HepG2 (cell line): Measurements from ENCODE around the gene MTO1. TPM values are rescaled to one million over a fixed set of nuclear protein-coding genes. Genes with fewer than 3 reads are reported as not detected.

Experiments used
- ELF4 ChIP-seq: sonication (generic); formaldehyde crosslinking; IDR thresholded peaks from 2 replicates; pipeline ENCODE4 v1.5.0; 2020; ENCODE audit warnings: missing genetic modification reagents, mild to moderate bottlenecking, moderate library complexity, borderline replicate concordance
- FOXK1 ChIP-seq: sonication (generic); formaldehyde crosslinking; IDR thresholded peaks from 2 replicates; pipeline ENCODE4 v1.4.0; 2020; ENCODE audit warnings: low read depth, missing genetic modification reagents, borderline replicate concordance
- GZF1 ChIP-seq: sonication (generic); formaldehyde crosslinking; IDR thresholded peaks from 2 replicates; pipeline ENCODE4 v1.5.1; 2020; ENCODE audit warnings: mild to moderate bottlenecking, missing genetic modification reagents
- HES4 ChIP-seq: sonication (generic); formaldehyde crosslinking; IDR thresholded peaks from 2 replicates; pipeline ENCODE4 v1.9.0; 2021; ENCODE audit warnings: mild to moderate bottlenecking, missing genetic modification reagents, borderline replicate concordance
- MED13 ChIP-seq: sonication (generic); formaldehyde crosslinking; IDR thresholded peaks from 2 replicates; pipeline ENCODE4 v1.5.0; 2020; ENCODE audit warnings: missing genetic modification reagents
- TAF15 ChIP-seq: fragments of 200-400 bp; formaldehyde crosslinking; IDR thresholded peaks from one replicate; pipeline ENCODE4 v1.6.1; 2018; ENCODE audit warnings: mild to moderate bottlenecking, low read depth, low read length; ENCODE audit not compliant: poor library complexity, severe bottlenecking
- ZNF329 ChIP-seq: sonication (generic); formaldehyde crosslinking; IDR thresholded peaks from 2 replicates; pipeline ENCODE4 v1.9.0; 2021; ENCODE audit warnings: low read depth, mild to moderate bottlenecking, missing genetic modification reagents
- ZNF430 ChIP-seq: sonication (generic); formaldehyde crosslinking; IDR thresholded peaks from 2 replicates; pipeline ENCODE4 v1.9.0; 2021; ENCODE audit warnings: mild to moderate bottlenecking, missing genetic modification reagents
- ZNF513 ChIP-seq: sonication (generic); formaldehyde crosslinking; conservative IDR thresholded peaks from 2 replicates; pipeline ENCODE4 v1.5.0; 2020; ENCODE audit warnings: missing genetic modification reagents
- ZNF614 ChIP-seq: IDR thresholded peaks from 2 replicates; pipeline ENCODE4 v1.6.1; 2018; ENCODE audit warnings: missing biosample characterization, missing genetic modification reagents, inconsistent platforms, borderline replicate concordance
- ZSCAN20 ChIP-seq: sonication (generic); formaldehyde crosslinking; IDR thresholded peaks from 2 replicates; pipeline ENCODE4 v1.4.0; 2020; ENCODE audit warnings: missing genetic modification reagents, mild to moderate bottlenecking, borderline replicate concordance
- polyA plus RNA-seq, 8 experiments: library from polyadenylated mRNA; depleted of rRNA in 3 of 8; stranded (reverse) in 7 of 8; unstranded in 1 of 8; fragments of >200 nt; fragmentation: Illumina TruSeq in 4 of 8; extraction: Trizol in 4 of 8; gene quantifications; 2 replicates each; pipeline versions ENCODE4 v1.2.1 to v1.2.3, GENCODE V29; 2011 to 2016; ENCODE audit warnings: low read depth in 4 of 8, missing spikeins in 1 of 8, mixed read lengths in 1 of 8; ENCODE audit not compliant: insufficient read depth in 1 of 8
- total RNA-seq, 5 experiments: library from RNA; depleted of rRNA; stranded (reverse); fragments of >200 nt; fragmentation: Illumina TruSeq; extraction: Trizol; gene quantifications; 2 replicates each; pipeline ENCODE4 v1.2.3, GENCODE V29; 2016; ENCODE audit warnings: low read depth in 1 of 5
- TF ChIP-seq, protein P1 (sequence below): sonication (generic); formaldehyde crosslinking; IDR thresholded peaks from 2 replicates; pipeline ENCODE4 v1.8.0; 2022; ENCODE audit warnings: mild to moderate bottlenecking, missing genetic modification reagents, borderline replicate concordance
- TF ChIP-seq, protein P2 (sequence below): sonication (generic); formaldehyde crosslinking; IDR thresholded peaks from 2 replicates; pipeline ENCODE4 v1.9.0; 2021; ENCODE audit warnings: mild to moderate bottlenecking, missing genetic modification reagents
- TF ChIP-seq, protein P3 (sequence below): sonication (generic); formaldehyde crosslinking; IDR thresholded peaks from 2 replicates; pipeline ENCODE4 v1.4.0; 2020; ENCODE audit warnings: missing genetic modification reagents, borderline replicate concordance

MTO1 gene
- total and polyA plus RNA-seq, 2 of the 13 experiments (the other 11 are each of a cell fraction or from before 2014, with no cell fraction given): 21.1 to 45.3 TPM

- TF ChIP-seq TAF15 (peak; percentile 82), ZNF513 (CRISPR knock-in tag) (no peak), FOXK1 (CRISPR knock-in tag) (no peak), ZNF614 (CRISPR knock-in tag) (peak; percentile 8; the same call in 1 of the 2 replicates), ZNF329 (CRISPR knock-in tag) (no peak), GZF1 (CRISPR knock-in tag) (no peak), MED13 (CRISPR knock-in tag) (peak; percentile 66; the same call in 1 of the 2 replicates), ZSCAN20 (CRISPR knock-in tag) (peak; percentile 71; the same call in 1 of the 2 replicates), HES4 (peak; percentile 57; the same call in 1 of the 2 replicates), ELF4 (peak; percentile 90), ZNF430 (no peak; the same call in none of the 2 replicates)
- TF ChIP-seq, protein P1, sequence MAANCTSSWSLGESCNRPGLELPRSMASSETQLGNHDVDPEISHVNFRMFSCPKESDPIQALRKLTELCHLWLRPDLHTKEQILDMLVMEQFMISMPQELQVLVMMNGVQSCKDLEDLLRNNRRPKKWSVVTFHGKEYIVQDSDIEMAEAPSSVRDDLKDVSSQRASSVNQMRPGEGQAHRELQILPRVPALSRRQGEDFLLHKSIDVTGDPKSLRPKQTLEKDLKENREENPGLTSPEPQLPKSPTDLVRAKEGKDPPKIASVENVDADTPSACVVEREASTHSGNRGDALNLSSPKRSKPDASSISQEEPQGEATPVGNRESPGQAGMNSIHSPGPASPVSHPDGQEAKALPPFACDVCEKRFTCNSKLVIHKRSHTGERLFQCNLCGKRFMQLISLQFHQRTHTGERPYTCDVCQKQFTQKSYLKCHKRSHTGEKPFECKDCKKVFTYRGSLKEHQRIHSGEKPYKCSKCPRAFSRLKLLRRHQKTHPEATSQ (CRISPR knock-in tag): no peak
- TF ChIP-seq, protein P2, sequence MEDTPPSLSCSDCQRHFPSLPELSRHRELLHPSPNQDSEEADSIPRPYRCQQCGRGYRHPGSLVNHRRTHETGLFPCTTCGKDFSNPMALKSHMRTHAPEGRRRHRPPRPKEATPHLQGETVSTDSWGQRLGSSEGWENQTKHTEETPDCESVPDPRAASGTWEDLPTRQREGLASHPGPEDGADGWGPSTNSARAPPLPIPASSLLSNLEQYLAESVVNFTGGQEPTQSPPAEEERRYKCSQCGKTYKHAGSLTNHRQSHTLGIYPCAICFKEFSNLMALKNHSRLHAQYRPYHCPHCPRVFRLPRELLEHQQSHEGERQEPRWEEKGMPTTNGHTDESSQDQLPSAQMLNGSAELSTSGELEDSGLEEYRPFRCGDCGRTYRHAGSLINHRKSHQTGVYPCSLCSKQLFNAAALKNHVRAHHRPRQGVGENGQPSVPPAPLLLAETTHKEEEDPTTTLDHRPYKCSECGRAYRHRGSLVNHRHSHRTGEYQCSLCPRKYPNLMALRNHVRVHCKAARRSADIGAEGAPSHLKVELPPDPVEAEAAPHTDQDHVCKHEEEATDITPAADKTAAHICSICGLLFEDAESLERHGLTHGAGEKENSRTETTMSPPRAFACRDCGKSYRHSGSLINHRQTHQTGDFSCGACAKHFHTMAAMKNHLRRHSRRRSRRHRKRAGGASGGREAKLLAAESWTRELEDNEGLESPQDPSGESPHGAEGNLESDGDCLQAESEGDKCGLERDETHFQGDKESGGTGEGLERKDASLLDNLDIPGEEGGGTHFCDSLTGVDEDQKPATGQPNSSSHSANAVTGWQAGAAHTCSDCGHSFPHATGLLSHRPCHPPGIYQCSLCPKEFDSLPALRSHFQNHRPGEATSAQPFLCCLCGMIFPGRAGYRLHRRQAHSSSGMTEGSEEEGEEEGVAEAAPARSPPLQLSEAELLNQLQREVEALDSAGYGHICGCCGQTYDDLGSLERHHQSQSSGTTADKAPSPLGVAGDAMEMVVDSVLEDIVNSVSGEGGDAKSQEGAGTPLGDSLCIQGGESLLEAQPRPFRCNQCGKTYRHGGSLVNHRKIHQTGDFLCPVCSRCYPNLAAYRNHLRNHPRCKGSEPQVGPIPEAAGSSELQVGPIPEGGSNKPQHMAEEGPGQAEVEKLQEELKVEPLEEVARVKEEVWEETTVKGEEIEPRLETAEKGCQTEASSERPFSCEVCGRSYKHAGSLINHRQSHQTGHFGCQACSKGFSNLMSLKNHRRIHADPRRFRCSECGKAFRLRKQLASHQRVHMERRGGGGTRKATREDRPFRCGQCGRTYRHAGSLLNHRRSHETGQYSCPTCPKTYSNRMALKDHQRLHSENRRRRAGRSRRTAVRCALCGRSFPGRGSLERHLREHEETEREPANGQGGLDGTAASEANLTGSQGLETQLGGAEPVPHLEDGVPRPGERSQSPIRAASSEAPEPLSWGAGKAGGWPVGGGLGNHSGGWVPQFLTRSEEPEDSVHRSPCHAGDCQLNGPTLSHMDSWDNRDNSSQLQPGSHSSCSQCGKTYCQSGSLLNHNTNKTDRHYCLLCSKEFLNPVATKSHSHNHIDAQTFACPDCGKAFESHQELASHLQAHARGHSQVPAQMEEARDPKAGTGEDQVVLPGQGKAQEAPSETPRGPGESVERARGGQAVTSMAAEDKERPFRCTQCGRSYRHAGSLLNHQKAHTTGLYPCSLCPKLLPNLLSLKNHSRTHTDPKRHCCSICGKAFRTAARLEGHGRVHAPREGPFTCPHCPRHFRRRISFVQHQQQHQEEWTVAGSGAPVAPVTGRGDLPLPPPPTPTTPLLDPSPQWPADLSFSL (CRISPR knock-in tag): no peak
- TF ChIP-seq, protein P3, sequence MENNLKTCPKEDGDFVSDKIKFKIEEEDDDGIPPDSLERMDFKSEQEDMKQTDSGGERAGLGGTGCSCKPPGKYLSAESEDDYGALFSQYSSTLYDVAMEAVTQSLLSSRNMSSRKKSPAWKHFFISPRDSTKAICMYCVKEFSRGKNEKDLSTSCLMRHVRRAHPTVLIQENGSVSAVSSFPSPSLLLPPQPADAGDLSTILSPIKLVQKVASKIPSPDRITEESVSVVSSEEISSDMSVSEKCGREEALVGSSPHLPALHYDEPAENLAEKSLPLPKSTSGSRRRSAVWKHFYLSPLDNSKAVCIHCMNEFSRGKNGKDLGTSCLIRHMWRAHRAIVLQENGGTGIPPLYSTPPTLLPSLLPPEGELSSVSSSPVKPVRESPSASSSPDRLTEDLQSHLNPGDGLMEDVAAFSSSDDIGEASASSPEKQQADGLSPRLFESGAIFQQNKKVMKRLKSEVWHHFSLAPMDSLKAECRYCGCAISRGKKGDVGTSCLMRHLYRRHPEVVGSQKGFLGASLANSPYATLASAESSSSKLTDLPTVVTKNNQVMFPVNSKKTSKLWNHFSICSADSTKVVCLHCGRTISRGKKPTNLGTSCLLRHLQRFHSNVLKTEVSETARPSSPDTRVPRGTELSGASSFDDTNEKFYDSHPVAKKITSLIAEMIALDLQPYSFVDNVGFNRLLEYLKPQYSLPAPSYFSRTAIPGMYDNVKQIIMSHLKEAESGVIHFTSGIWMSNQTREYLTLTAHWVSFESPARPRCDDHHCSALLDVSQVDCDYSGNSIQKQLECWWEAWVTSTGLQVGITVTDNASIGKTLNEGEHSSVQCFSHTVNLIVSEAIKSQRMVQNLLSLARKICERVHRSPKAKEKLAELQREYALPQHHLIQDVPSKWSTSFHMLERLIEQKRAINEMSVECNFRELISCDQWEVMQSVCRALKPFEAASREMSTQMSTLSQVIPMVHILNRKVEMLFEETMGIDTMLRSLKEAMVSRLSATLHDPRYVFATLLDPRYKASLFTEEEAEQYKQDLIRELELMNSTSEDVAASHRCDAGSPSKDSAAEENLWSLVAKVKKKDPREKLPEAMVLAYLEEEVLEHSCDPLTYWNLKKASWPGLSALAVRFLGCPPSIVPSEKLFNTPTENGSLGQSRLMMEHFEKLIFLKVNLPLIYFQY (CRISPR knock-in tag): 0 out of 2 replicates have a peak, but pooled peaks have one; percentile 17
Measured at GRCh38 chr6:73523434-73524123, 62.0 kb downstream of the MTO1 start (continued).
